NCI-H146 (cell line): Measurements from ENCODE around the gene CXCL17.
"Not testable (repeated sequence)": the region's sequence is repeated elsewhere in the genome, so short reads cannot be mapped to it uniquely, and the experiment has no call there.

Experiments used
- DNase-seq: peaks from one replicate; lab custom pipeline; 2025; lab: John Stamatoyannopoulos, UW

CXCL17 gene

GRCh38 chr19:42465827-42466280, 23.1 kb upstream of the CXCL17 start:
- DNase-seq: no peak

- DNase-seq: no peak
These were observed 19.1 kb upstream of the CXCL17 start for GRCh38 chr19:42461700-42462324.

- DNase-seq: not testable (repeated sequence)
These were observed 18.5 kb upstream of the CXCL17 start for GRCh38 chr19:42461231-42461630.

GRCh38 chr19:42459926-42460325, 17.2 kb upstream of the CXCL17 start:
- no peak for DNase-seq

- no peak for DNase-seq
These were observed 12.9 kb upstream of the CXCL17 start for GRCh38 chr19:42455621-42456081.

GRCh38 chr19:42455086-42455485, 12.3 kb upstream of the CXCL17 start:
- DNase-seq: no peak

- DNase-seq: no peak
These were observed 9.8 kb upstream of the CXCL17 start for GRCh38 chr19:42452590-42452989.

- peak; percentile 87 for DNase-seq
These were observed 7.7 kb upstream of the CXCL17 start for GRCh38 chr19:42450314-42450934.

- not testable (repeated sequence) for DNase-seq
These were observed 5.6 kb upstream of the CXCL17 start for GRCh38 chr19:42448306-42448705.

- no peak for DNase-seq
These were observed 3.2 kb upstream of the CXCL17 start for GRCh38 chr19:42445948-42446347.

- DNase-seq: peak; percentile 94
These were observed 1.2 kb upstream of the CXCL17 start for GRCh38 chr19:42443944-42444398.

- DNase-seq: peak; percentile 42
These were observed 1.7 kb downstream of the CXCL17 start for GRCh38 chr19:42441049-42441445.

GRCh38 chr19:42440357-42441048, 2.2 kb downstream of the CXCL17 start:
- DNase-seq: peak; percentile 78

GRCh38 chr19:42436006-42436405, 6.7 kb downstream of the CXCL17 start:
- no peak for DNase-seq

- DNase-seq: no peak
These were observed 7.4 kb downstream of the CXCL17 start for GRCh38 chr19:42435316-42435715.

GRCh38 chr19:42433503-42434260, 9.1 kb downstream of the CXCL17 start:
- DNase-seq: peak; percentile 86

- DNase-seq: no peak
These were observed 11.3 kb downstream of the CXCL17 start for GRCh38 chr19:42431486-42431885.

GRCh38 chr19:42428676-42429075, 14.1 kb downstream of the CXCL17 start:
- no peak for DNase-seq

GRCh38 chr19:42427313-42427712, 15.4 kb downstream of the CXCL17 start, which contains the start of gene LIPE:
TSS of gene LIPE (minus strand) at chr19:42427388. CDS start at chr19:42427149, 239 bp downstream.
- DNase-seq: no peak

GRCh38 chr19:42426643-42427042, 16.1 kb downstream of the CXCL17 start:
- DNase-seq: peak; percentile 85

GRCh38 chr19:42424712-42425131, 18.0 kb downstream of the CXCL17 start:
- no peak for DNase-seq

GRCh38 chr19:42424345-42424707, 18.4 kb downstream of the CXCL17 start:
- DNase-seq: no peak
